HepG2 (cell line): ENCODE measurements around the gene ACSM2A. TPM values are rescaled to one million over a fixed set of nuclear protein-coding genes. Genes with fewer than 3 reads are reported as not detected.
A peak's percentile ranks its signal among the peaks of the same experiment; 100 is the strongest.

Experiments used
- CBX1 ChIP-seq: IDR thresholded peaks from one replicate; pipeline ENCODE4 v1.6.1; 2016; ENCODE audit warnings: antibody characterized with exemption, low read depth
- MTA3 ChIP-seq: sonication (generic); formaldehyde crosslinking; IDR thresholded peaks from 2 replicates; pipeline ENCODE4 v1.4.0; 2020; ENCODE audit warnings: missing genetic modification reagents
- RBM39 ChIP-seq: fragments of 200-400 bp; formaldehyde crosslinking; IDR thresholded peaks from one replicate; pipeline ENCODE4 v1.6.1; 2018; ENCODE audit warnings: antibody characterized with exemption, mild to moderate bottlenecking, low read depth, low read length; ENCODE audit not compliant: poor library complexity, severe bottlenecking
- SOX5 ChIP-seq: IDR thresholded peaks from 2 replicates; pipeline ENCODE4 v1.6.1; 2016; ENCODE audit warnings: borderline replicate concordance
- ZFYVE20 ChIP-seq: sonication (generic); formaldehyde crosslinking; IDR thresholded peaks from 2 replicates; pipeline ENCODE4 v1.8.0; 2023; ENCODE audit warnings: low read depth, mild to moderate bottlenecking, moderate library complexity, missing genetic modification reagents, borderline replicate concordance
- ZNF260 ChIP-seq: sonication (generic); formaldehyde crosslinking; IDR thresholded peaks from 2 replicates; pipeline ENCODE4 v1.4.0; 2020; ENCODE audit warnings: missing genetic modification reagents, low read depth, mild to moderate bottlenecking, borderline replicate concordance
- ZNF670 ChIP-seq: sonication (generic); formaldehyde crosslinking; IDR thresholded peaks from 2 replicates; pipeline ENCODE4 v1.8.0; 2022; ENCODE audit warnings: mild to moderate bottlenecking, missing genetic modification reagents, borderline replicate concordance
- ZNF816 ChIP-seq: sonication (generic); formaldehyde crosslinking; IDR thresholded peaks from 2 replicates; pipeline ENCODE4 v1.8.0; 2022; ENCODE audit warnings: missing genetic modification reagents, mild to moderate bottlenecking, borderline replicate concordance
- polyA plus RNA-seq, 8 experiments: library from polyadenylated mRNA; depleted of rRNA in 3 of 8; stranded (reverse) in 7 of 8; unstranded in 1 of 8; fragments of >200 nt; fragmentation: Illumina TruSeq in 4 of 8; extraction: Trizol in 4 of 8; gene quantifications; 2 replicates each; pipeline versions ENCODE4 v1.2.1 to v1.2.3, GENCODE V29; 2011 to 2016; ENCODE audit warnings: low read depth in 4 of 8, missing spikeins in 1 of 8, mixed read lengths in 1 of 8; ENCODE audit not compliant: insufficient read depth in 1 of 8
- total RNA-seq, 5 experiments: library from RNA; depleted of rRNA; stranded (reverse); fragments of >200 nt; fragmentation: Illumina TruSeq; extraction: Trizol; gene quantifications; 2 replicates each; pipeline ENCODE4 v1.2.3, GENCODE V29; 2016; ENCODE audit warnings: low read depth in 1 of 5
- TF ChIP-seq, protein P1 (sequence below): sonication (generic); formaldehyde crosslinking; IDR thresholded peaks from 2 replicates; pipeline ENCODE4 v1.4.0; 2020; ENCODE audit warnings: missing genetic modification reagents, borderline replicate concordance
- TF ChIP-seq, protein P2 (sequence below): IDR thresholded peaks from 2 replicates; pipeline ENCODE4 v1.6.1; 2012; ENCODE audit warnings: low read depth, low read length, improper control_type of control experiment
- TF ChIP-seq, protein P3 (sequence below): IDR thresholded peaks from 2 replicates; pipeline ENCODE4 v1.6.1; 2012; ENCODE audit warnings: inconsistent platforms
- TF ChIP-seq, protein P4 (sequence below): sonication (generic); formaldehyde crosslinking; IDR thresholded peaks from 2 replicates; pipeline ENCODE4 v1.5.1; 2020; ENCODE audit warnings: mild to moderate bottlenecking, missing genetic modification reagents, moderate library complexity
- TF ChIP-seq, protein P5 (sequence below): sonication (generic); formaldehyde crosslinking; IDR thresholded peaks from 2 replicates; pipeline ENCODE4 v1.4.0; 2020; ENCODE audit warnings: low read depth, mild to moderate bottlenecking, missing genetic modification reagents
- TF ChIP-seq, protein P6 (sequence below): sonication (generic); formaldehyde crosslinking; IDR thresholded peaks from 2 replicates; pipeline ENCODE4 v1.5.1; 2020; ENCODE audit warnings: mild to moderate bottlenecking, missing genetic modification reagents, borderline replicate concordance

The ACSM2A gene
- total and polyA plus RNA-seq, 2 of the 13 experiments (the other 11 are each of a cell fraction or from before 2014, with no cell fraction given) = 11.4 to 16.3 TPM

DNA sequence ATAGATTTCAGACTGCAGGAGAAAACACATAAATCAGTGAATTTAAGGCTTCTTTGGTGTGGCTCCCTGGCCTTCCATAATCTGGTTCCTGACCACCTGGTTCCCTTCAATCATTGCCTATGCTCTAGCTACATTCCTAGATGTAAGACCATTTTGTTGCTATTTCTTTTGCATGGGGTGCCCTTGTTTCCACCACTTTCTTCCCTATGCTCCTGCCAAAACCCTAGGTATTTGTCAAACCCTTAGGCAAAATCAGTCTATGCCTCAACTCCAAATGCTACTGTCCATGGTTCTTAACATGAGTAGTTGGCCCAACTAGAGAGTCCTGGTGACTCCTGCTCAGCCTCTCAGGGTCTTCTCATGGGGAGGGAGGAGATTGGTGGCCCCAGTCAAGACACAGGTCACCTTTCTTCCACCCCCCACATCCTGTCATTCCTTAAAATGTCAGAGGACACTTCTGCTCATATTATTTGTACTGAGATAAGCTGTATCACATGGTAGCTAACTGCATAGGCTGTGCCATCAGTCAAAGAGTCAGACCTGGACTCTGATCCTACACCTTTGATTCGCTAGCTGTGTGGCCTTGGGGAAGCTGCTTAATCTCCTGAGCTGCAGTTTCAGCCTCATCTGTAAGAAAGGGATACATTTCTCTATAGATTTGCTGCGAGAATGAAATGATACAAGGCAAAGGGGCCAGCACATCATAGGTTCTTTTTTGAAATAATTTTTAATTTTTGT lies 27.0 kb upstream of the ACSM2A start (continued):
- TF ChIP-seq, protein P1, sequence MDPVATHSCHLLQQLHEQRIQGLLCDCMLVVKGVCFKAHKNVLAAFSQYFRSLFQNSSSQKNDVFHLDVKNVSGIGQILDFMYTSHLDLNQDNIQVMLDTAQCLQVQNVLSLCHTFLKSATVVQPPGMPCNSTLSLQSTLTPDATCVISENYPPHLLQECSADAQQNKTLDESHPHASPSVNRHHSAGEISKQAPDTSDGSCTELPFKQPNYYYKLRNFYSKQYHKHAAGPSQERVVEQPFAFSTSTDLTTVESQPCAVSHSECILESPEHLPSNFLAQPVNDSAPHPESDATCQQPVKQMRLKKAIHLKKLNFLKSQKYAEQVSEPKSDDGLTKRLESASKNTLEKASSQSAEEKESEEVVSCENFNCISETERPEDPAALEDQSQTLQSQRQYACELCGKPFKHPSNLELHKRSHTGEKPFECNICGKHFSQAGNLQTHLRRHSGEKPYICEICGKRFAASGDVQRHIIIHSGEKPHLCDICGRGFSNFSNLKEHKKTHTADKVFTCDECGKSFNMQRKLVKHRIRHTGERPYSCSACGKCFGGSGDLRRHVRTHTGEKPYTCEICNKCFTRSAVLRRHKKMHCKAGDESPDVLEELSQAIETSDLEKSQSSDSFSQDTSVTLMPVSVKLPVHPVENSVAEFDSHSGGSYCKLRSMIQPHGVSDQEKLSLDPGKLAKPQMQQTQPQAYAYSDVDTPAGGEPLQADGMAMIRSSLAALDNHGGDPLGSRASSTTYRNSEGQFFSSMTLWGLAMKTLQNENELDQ (CRISPR knock-in tag) = 0 out of 2 replicates have a peak, but pooled peaks have one; percentile 61
- TF ChIP-seq ZFYVE20 (CRISPR knock-in tag) (no peak), ZNF670 (CRISPR knock-in tag) (0 out of 2 replicates have a peak, but pooled peaks have one; percentile 41), ZNF816 (no peak), MTA3 (CRISPR knock-in tag) (no peak), CBX1 (no peak), RBM39 (no peak), SOX5 (CRISPR knock-in tag) (peak; percentile 83; the same call in 1 of the 2 replicates), ZNF260 (CRISPR knock-in tag) (no peak)
- TF ChIP-seq, protein P2, sequence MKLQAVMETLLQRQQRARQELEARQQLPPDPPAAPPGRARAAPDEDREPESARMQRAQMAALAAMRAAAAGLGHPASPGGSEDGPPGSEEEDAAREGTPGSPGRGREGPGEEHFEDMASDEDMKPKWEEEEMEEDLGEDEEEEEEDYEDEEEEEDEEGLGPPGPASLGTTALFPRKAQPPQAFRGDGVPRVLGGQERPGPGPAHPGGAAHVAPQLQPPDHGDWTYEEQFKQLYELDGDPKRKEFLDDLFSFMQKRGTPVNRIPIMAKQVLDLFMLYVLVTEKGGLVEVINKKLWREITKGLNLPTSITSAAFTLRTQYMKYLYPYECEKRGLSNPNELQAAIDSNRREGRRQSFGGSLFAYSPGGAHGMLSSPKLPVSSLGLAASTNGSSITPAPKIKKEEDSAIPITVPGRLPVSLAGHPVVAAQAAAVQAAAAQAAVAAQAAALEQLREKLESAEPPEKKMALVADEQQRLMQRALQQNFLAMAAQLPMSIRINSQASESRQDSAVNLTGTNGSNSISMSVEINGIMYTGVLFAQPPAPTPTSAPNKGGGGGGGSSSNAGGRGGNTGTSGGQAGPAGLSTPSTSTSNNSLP = peak; percentile 78
- TF ChIP-seq, protein P3, sequence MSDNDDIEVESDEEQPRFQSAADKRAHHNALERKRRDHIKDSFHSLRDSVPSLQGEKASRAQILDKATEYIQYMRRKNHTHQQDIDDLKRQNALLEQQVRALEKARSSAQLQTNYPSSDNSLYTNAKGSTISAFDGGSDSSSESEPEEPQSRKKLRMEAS = peak; percentile 77
- TF ChIP-seq, protein P4, sequence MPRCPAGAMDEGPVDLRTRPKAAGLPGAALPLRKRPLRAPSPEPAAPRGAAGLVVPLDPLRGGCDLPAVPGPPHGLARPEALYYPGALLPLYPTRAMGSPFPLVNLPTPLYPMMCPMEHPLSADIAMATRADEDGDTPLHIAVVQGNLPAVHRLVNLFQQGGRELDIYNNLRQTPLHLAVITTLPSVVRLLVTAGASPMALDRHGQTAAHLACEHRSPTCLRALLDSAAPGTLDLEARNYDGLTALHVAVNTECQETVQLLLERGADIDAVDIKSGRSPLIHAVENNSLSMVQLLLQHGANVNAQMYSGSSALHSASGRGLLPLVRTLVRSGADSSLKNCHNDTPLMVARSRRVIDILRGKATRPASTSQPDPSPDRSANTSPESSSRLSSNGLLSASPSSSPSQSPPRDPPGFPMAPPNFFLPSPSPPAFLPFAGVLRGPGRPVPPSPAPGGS = peak; percentile 68; the same call in 1 of the 2 replicates
- TF ChIP-seq, protein P5, sequence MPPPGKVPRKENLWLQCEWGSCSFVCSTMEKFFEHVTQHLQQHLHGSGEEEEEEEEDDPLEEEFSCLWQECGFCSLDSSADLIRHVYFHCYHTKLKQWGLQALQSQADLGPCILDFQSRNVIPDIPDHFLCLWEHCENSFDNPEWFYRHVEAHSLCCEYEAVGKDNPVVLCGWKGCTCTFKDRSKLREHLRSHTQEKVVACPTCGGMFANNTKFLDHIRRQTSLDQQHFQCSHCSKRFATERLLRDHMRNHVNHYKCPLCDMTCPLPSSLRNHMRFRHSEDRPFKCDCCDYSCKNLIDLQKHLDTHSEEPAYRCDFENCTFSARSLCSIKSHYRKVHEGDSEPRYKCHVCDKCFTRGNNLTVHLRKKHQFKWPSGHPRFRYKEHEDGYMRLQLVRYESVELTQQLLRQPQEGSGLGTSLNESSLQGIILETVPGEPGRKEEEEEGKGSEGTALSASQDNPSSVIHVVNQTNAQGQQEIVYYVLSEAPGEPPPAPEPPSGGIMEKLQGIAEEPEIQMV (CRISPR knock-in tag) = 0 out of 2 replicates have a peak, but pooled peaks have one; percentile 61
- TF ChIP-seq, protein P6, sequence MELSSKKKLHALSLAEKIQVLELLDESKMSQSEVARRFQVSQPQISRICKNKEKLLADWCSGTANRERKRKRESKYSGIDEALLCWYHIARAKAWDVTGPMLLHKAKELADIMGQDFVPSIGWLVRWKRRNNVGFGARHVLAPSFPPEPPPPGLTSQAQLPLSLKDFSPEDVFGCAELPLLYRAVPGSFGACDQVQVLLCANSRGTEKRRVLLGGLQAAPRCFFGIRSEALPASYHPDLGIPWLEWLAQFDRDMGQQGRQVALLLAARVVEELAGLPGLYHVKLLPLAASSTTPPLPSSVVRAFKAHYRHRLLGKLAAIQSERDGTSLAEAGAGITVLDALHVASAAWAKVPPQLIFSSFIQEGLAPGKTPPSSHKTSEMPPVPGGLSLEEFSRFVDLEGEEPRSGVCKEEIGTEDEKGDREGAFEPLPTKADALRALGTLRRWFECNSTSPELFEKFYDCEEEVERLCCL (CRISPR knock-in tag) = no peak
